ENCODE results near the gene CEP290.

CEP290 gene

GRCh38 chr12:88081247-88081646, 60.6 kb downstream of the CEP290 start:
- no peak overlapping the region for H4K91ac ChIP-seq (ENCODE audit: low read depth, low read length)
- H3K27me3 ChIP-seq (ENCODE audit: insufficient read depth, low read length), result no peaks in the 10 kb centered on the region
- no peak overlapping the region for H3K4ac ChIP-seq (ENCODE audit: low read depth, low read length)
- H2BK120ac ChIP-seq (ENCODE audit: insufficient read depth, low read length, poor library complexity), result no peak overlapping the region
- H3K9ac ChIP-seq (ENCODE audit: low read length), result no peak overlapping the region
- peaks cover 0 to 2% of the 10 kb centered on the region in 2 experiments for H3K36me3 ChIP-seq (ENCODE audit: control insufficient read depth in 1 of 2, insufficient read depth in 2 of 2, low read length in 2 of 2)
- H3K14ac ChIP-seq (ENCODE audit: low read length), result no peak overlapping the region
- no peak overlapping the region for H3K18ac ChIP-seq (ENCODE audit: low read length)
- no peak overlapping the region for H3K4me2 ChIP-seq (ENCODE audit: low read length)
- H3K23ac ChIP-seq (ENCODE audit: low read length), result no peak overlapping the region
- H3K9me3 ChIP-seq (ENCODE audit: insufficient read depth, low read depth, low read length), result no peaks in the 10 kb centered on the region
- H3K4me3 ChIP-seq (ENCODE audit: low read depth, low read length), result no peak overlapping the region
- no peak for DNase-seq
- H4K8ac ChIP-seq (ENCODE audit: low read depth, low read length), result no peak overlapping the region
- H3K79me1 ChIP-seq (ENCODE audit: low read length), result no peaks in the 10 kb centered on the region
- no peak overlapping the region for H4K12ac ChIP-seq (ENCODE audit: low read depth, low read length)
- H3K27ac ChIP-seq (ENCODE audit: low read depth, low read length), result no peak overlapping the region
- H2BK5ac ChIP-seq (ENCODE audit: low read depth, low read length, poor library complexity), result no peak overlapping the region
- H2AFZ ChIP-seq (ENCODE audit: insufficient read depth, low read length, poor library complexity), result no peak overlapping the region
- H3K4me1 ChIP-seq (ENCODE audit: control insufficient read depth in 1 of 2, insufficient read depth in 2 of 2, low read length in 2 of 2), result no peaks in the 10 kb centered on the region
- no peaks in the 10 kb centered on the region for H3K79me2 ChIP-seq (ENCODE audit: control insufficient read depth, insufficient read depth, low read length, poor library complexity)
- no peak overlapping the region for H2BK12ac ChIP-seq (ENCODE audit: low read length)
- H2AK5ac ChIP-seq (ENCODE audit: low read length), result no peak overlapping the region

DNA sequence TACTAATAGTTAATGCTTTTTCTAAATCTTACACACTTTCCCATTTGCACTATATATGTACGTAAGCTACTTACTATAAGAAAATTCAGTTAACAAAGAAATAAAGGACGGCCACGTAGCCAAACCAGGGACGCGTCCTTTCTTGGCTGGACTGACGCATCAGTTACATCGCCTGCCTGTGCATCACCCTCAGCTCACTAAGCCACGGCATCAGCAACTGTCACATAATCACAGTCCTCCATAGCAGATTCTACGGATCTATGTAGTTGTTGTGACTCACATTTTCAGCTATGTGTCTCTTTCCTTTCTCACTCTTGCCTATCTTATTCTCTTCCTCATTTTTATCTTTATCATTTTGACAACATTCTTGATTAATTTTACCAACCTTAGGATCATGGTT, 74.6 kb downstream of the CEP290 start:
- Histone ChIP-seq H3K18ac (ENCODE audit: low read length) (no peak overlapping the region), H3K4me2 (ENCODE audit: low read length) (no peak overlapping the region), H2BK120ac (ENCODE audit: insufficient read depth, low read length, poor library complexity) (no peak overlapping the region), H3K36me3 (ENCODE audit: control insufficient read depth in 1 of 2, insufficient read depth in 2 of 2, low read length in 2 of 2) (no peaks in the 10 kb centered on the region), H2AK5ac (ENCODE audit: low read length) (no peak overlapping the region), H3K27ac (ENCODE audit: low read depth, low read length) (no peak overlapping the region), H3K4me1 (ENCODE audit: control insufficient read depth in 1 of 2, insufficient read depth in 2 of 2, low read length in 2 of 2) (no peaks in the 10 kb centered on the region), H4K91ac (ENCODE audit: low read depth, low read length) (no peak overlapping the region), H2AFZ (ENCODE audit: insufficient read depth, low read length, poor library complexity) (no peak overlapping the region), H3K27me3 (ENCODE audit: insufficient read depth, low read length) (no peaks in the 10 kb centered on the region), H4K12ac (ENCODE audit: low read depth, low read length) (no peak overlapping the region), H3K79me1 (ENCODE audit: low read length) (no peaks in the 10 kb centered on the region), H4K8ac (ENCODE audit: low read depth, low read length) (no peak overlapping the region), H2BK12ac (ENCODE audit: low read length) (no peak overlapping the region), H3K4me3 (ENCODE audit: low read depth, low read length) (no peak overlapping the region), H3K9ac (ENCODE audit: low read length) (no peak overlapping the region), H3K4ac (ENCODE audit: low read depth, low read length) (no peak overlapping the region), H3K9me3 (ENCODE audit: insufficient read depth, low read depth, low read length) (no peaks in the 10 kb centered on the region), H3K23ac (ENCODE audit: low read length) (no peak overlapping the region), H2BK5ac (ENCODE audit: low read depth, low read length, poor library complexity) (no peak overlapping the region), H3K79me2 (ENCODE audit: control insufficient read depth, insufficient read depth, low read length, poor library complexity) (no peaks in the 10 kb centered on the region), H3K14ac (ENCODE audit: low read length) (no peak overlapping the region)
- WGBS (ENCODE audit: extremely low coverage, insufficient coverage, insufficient read length), result no CpG with 5 or more reads among the region's 9 CpGs
- DNase-seq, result no peak

DNA sequence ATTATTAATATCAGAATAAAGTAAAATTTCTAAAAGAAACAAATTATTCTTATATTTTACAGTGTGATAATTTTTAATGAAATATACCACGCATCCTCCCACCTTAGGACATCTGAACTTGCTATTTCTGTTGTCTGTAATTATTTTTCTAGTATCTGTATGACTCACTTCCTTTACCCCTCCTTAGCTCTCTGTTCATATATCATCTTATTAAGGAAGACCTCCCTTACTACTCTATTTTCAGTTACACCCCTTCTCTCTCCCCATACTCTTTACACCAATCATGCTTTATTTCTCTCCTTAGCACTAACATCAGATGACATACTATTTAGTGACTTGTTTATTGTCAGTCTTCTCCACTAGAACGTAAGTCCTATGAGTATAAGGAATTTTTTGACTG, 78.5 kb downstream of the CEP290 start:
- Histone ChIP-seq H2BK5ac (ENCODE audit: low read depth, low read length, poor library complexity) (no peak overlapping the region), H3K4me2 (ENCODE audit: low read length) (no peak overlapping the region), H3K23ac (ENCODE audit: low read length) (no peak overlapping the region), H3K79me2 (ENCODE audit: control insufficient read depth, insufficient read depth, low read length, poor library complexity) (no peaks in the 10 kb centered on the region), H3K4me3 (ENCODE audit: low read depth, low read length) (no peak overlapping the region), H4K8ac (ENCODE audit: low read depth, low read length) (no peak overlapping the region), H3K79me1 (ENCODE audit: low read length) (no peaks in the 10 kb centered on the region), H3K4ac (ENCODE audit: low read depth, low read length) (no peak overlapping the region), H3K27ac (ENCODE audit: low read depth, low read length) (no peak overlapping the region), H2BK120ac (ENCODE audit: insufficient read depth, low read length, poor library complexity) (no peak overlapping the region), H3K14ac (ENCODE audit: low read length) (no peak overlapping the region), H3K27me3 (ENCODE audit: insufficient read depth, low read length) (no peaks in the 10 kb centered on the region), H3K36me3 (ENCODE audit: control insufficient read depth in 1 of 2, insufficient read depth in 2 of 2, low read length in 2 of 2) (peaks cover under 1 to 2% of the 10 kb centered on the region in 2 experiments), H3K9ac (ENCODE audit: low read length) (no peak overlapping the region), H4K91ac (ENCODE audit: low read depth, low read length) (no peak overlapping the region), H2AFZ (ENCODE audit: insufficient read depth, low read length, poor library complexity) (no peak overlapping the region), H3K18ac (ENCODE audit: low read length) (no peak overlapping the region), H2AK5ac (ENCODE audit: low read length) (no peak overlapping the region), H4K12ac (ENCODE audit: low read depth, low read length) (no peak overlapping the region), H3K9me3 (ENCODE audit: insufficient read depth, low read depth, low read length) (no peaks in the 10 kb centered on the region), H3K4me1 (ENCODE audit: control insufficient read depth in 1 of 2, insufficient read depth in 2 of 2, low read length in 2 of 2) (no peaks in the 10 kb centered on the region), H2BK12ac (ENCODE audit: low read length) (no peak overlapping the region)
- no peak for DNase-seq
- no CpG with 5 or more reads among the region's 2 CpGs for WGBS (ENCODE audit: extremely low coverage, insufficient coverage, insufficient read length)

GRCh38 chr12:88062474-88062873, 79.4 kb downstream of the CEP290 start:
- H2BK12ac ChIP-seq (ENCODE audit: low read length), result no peak overlapping the region
- H3K36me3 ChIP-seq (ENCODE audit: control insufficient read depth in 1 of 2, insufficient read depth in 2 of 2, low read length in 2 of 2), result peaks cover 2 to 4% of the 10 kb centered on the region in 2 experiments
- no peak overlapping the region for H3K14ac ChIP-seq (ENCODE audit: low read length)
- no peaks in the 10 kb centered on the region for H3K79me2 ChIP-seq (ENCODE audit: control insufficient read depth, insufficient read depth, low read length, poor library complexity)
- H3K9ac ChIP-seq (ENCODE audit: low read length), result no peak overlapping the region
- no peak overlapping the region for H3K18ac ChIP-seq (ENCODE audit: low read length)
- H2AK5ac ChIP-seq (ENCODE audit: low read length), result no peak overlapping the region
- no peak overlapping the region for H2BK120ac ChIP-seq (ENCODE audit: insufficient read depth, low read length, poor library complexity)
- no peak overlapping the region for H2BK5ac ChIP-seq (ENCODE audit: low read depth, low read length, poor library complexity)
- no peaks in the 10 kb centered on the region for H3K4me1 ChIP-seq (ENCODE audit: control insufficient read depth in 1 of 2, insufficient read depth in 2 of 2, low read length in 2 of 2)
- no peak overlapping the region for H4K91ac ChIP-seq (ENCODE audit: low read depth, low read length)
- no peak overlapping the region for H3K4ac ChIP-seq (ENCODE audit: low read depth, low read length)
- WGBS (ENCODE audit: extremely low coverage, insufficient coverage, insufficient read length), result no CpG with 5 or more reads among the region's 1 CpG
- no peaks in the 10 kb centered on the region for H3K79me1 ChIP-seq (ENCODE audit: low read length)
- no peak overlapping the region for H3K4me3 ChIP-seq (ENCODE audit: low read depth, low read length)
- no peak overlapping the region for H3K23ac ChIP-seq (ENCODE audit: low read length)
- no peak overlapping the region for H4K8ac ChIP-seq (ENCODE audit: low read depth, low read length)
- no peaks in the 10 kb centered on the region for H3K27me3 ChIP-seq (ENCODE audit: insufficient read depth, low read length)
- H3K27ac ChIP-seq (ENCODE audit: low read depth, low read length), result no peak overlapping the region
- H2AFZ ChIP-seq (ENCODE audit: insufficient read depth, low read length, poor library complexity), result no peak overlapping the region
- no peak overlapping the region for H3K4me2 ChIP-seq (ENCODE audit: low read length)
- DNase-seq, result no peak
- no peaks in the 10 kb centered on the region for H3K9me3 ChIP-seq (ENCODE audit: insufficient read depth, low read depth, low read length)
- H4K12ac ChIP-seq (ENCODE audit: low read depth, low read length), result no peak overlapping the region

Data from trophoblast cell (in vitro differentiated cells and primary cell).